ENCODE data around the gene FAM110D.

DNA sequence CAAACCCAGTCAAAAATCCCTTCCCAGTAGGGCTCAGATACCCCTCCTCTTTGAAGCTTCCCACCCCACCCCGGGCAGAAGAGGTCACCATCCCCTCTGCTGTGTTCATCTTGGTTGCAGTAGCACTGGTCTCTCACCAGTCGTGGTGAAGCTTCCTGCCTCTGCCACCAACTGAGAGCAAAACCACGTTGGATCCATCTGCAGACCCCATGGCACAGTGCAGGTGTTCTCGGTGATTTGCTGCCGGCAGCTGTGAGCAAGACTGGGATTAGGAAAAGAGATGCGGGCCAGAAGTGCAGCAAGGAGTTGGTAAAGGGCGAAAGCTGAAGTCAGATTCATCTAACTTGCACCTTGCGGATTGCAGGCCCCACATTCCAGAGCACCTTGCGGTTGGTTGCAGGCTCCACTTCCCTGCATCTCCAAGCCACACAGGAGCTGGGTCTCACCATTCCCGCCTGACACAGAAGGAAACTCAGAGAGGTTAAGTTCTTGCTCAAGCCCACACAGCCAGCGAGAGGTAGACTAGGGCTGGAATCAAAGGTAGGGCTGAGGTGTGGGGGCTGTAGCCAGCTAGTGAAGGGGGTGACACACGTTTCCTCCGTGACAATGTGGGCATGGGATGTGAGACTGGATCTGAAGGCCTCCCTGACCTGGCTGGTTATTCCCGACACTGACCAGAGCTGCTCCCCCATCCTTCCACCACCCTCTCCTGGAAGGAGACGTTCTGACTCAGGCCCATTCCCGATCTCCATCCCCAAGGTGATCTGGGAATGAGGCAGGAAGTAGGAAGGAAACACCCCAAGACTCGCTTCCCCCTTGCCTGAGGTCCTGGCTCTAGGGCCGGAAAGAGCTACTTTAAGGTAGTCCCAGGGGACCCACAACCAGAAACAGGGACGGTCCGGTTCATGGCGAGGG lies 3.3 kb upstream of the FAM110D start:
- no peak for TF ChIP-seq POLR2A (IDR thresholded peaks at IDR 0.05)
- no peak for TF ChIP-seq CTCF (IDR thresholded peaks at IDR 0.05)

All from thyroid gland (tissue), 4 donors.